ENCODE data around the gene FSIP1. TPM values are rescaled to one million over a fixed set of nuclear protein-coding genes. Genes with fewer than 3 reads are reported as not detected.

Gene FSIP1
- total RNA-seq, 4 donors from 2014 or later, result 0.20 to 1.5 (median 0.42) TPM

DNA sequence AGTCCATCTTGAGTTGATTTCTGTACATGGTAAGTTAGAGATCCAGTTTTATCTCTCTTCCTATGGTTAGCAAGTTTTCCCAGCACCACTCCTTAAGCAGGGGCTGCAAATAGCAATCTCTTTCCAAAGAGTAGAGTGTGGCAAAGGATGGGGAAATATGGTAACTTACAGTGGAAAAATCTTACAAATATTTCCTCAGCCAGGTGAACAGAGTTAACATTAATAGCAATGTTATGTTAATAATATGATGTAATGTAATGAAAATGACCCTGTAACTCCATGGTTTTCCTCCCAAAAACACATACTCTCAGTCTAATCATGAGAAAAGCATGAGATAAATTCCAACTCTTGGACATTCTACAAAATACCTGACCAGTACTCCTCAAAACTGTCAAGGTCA, 30.4 kb downstream of the FSIP1 start:
- Histone ChIP-seq H3K27ac (no peak overlapping the region), H3K4me1 (peaks cover 0 to 11% (median 0%) of the 10 kb centered on the region in 4 donors), H3K36me3 (no peaks in the 10 kb centered on the region), H3K9me3 (no peaks in the 10 kb centered on the region), H3K4me3 (no peak overlapping the region), H3K27me3 (no peaks in the 10 kb centered on the region)
- TF ChIP-seq POLR2A (IDR thresholded peaks at IDR 0.05) (no peak), EP300 (IDR thresholded peaks at IDR 0.05) (no peak)
- TF ChIP-seq, protein P1, sequence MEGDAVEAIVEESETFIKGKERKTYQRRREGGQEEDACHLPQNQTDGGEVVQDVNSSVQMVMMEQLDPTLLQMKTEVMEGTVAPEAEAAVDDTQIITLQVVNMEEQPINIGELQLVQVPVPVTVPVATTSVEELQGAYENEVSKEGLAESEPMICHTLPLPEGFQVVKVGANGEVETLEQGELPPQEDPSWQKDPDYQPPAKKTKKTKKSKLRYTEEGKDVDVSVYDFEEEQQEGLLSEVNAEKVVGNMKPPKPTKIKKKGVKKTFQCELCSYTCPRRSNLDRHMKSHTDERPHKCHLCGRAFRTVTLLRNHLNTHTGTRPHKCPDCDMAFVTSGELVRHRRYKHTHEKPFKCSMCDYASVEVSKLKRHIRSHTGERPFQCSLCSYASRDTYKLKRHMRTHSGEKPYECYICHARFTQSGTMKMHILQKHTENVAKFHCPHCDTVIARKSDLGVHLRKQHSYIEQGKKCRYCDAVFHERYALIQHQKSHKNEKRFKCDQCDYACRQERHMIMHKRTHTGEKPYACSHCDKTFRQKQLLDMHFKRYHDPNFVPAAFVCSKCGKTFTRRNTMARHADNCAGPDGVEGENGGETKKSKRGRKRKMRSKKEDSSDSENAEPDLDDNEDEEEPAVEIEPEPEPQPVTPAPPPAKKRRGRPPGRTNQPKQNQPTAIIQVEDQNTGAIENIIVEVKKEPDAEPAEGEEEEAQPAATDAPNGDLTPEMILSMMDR (IDR thresholded peaks at IDR 0.05), result no peak
- DNase-seq (ENCODE audit: low spot score in 2 of 2), result no peak

DNA sequence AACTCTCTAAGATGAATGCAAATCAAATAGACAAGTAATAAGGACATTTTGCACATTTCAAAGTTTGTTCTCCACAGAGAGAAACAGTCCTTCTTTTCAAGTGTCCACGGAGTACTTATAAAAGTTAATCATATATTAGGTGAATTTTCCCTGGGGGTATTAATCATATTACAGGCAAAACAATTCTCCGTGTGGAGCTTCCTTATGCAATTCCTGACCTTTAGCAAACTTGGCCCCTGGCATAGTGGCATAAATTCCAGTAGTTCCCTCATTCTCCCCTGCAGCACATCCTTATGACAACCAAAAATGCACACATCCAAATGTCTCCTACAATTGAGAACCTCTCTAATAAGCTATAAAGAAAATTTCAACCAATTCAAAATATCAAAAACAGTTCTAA, 34.4 kb downstream of the FSIP1 start:
- no peak overlapping the region for H3K4me3 ChIP-seq
- H3K27ac ChIP-seq, result no peak overlapping the region
- H3K36me3 ChIP-seq, result no peaks in the 10 kb centered on the region
- no peak for DNase-seq (ENCODE audit: low spot score in 2 of 2)
- WGBS, 2 donors, result 31 to 33% methylated on average over 2 of the region's 2 CpGs
- no peaks in the 10 kb centered on the region for H3K27me3 ChIP-seq
- H3K4me1 ChIP-seq, result peaks cover 0 to 8% (median 0%) of the 10 kb centered on the region in 4 donors
- H3K9me3 ChIP-seq, result no peaks in the 10 kb centered on the region
- TF ChIP-seq POLR2A (IDR thresholded peaks at IDR 0.05), result no peak
- TF ChIP-seq, protein P1 (IDR thresholded peaks at IDR 0.05), result no peak

DNA sequence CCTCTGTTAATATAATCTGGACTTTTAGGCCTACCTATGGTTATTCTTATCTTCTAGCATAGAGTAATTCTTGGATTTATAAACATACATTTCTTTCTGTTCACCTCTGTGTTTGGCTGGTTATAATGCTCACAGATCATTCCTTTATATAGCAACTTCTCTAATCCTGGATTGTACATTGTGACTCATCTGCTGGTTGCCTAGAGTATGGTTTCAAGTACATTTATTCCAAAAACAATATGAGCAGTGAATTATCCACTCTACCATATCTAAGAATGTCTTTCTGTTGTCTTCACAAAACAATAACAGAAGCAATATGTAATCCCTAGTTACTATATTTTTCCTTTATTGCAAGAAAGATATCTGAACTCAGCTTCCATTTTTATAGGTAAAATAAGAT, 35.3 kb downstream of the FSIP1 start:
- DNase-seq (ENCODE audit: low spot score in 2 of 2), result no peak
- no peaks in the 10 kb centered on the region for H3K9me3 ChIP-seq
- TF ChIP-seq EP300 (IDR thresholded peaks at IDR 0.05), result no peak
- TF ChIP-seq, protein P1 (IDR thresholded peaks at IDR 0.05), result no peak
- TF ChIP-seq POLR2A (IDR thresholded peaks at IDR 0.05), result no peak

DNA sequence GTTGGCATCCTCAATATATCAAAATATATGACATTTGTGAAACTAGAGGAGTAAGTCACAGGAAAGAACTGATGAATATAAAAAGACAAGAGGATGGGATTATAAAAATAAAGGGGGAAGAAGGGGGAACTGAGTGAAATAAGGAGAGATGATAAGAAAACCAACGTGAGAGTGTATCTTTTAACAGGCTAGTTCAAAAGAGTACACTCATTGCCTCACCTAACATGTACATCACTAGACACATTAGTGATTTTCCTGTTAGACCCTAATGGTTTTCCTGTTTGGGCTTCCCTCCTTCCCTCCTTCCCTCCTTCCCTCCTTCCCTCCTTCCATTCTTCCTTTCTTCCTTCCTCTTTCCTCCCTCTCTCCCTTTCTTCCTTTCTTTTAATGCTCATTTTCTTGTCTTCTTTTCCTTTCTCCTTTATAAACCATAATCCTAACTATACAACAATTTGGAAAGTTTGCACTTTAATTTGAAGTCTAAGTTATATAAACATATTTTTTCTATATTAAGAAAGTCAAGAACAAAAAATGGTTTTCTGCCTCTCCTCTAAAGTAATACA, 35.8 kb downstream of the FSIP1 start:
- no peaks in the 10 kb centered on the region for H3K27me3 ChIP-seq
- 74 to 78% methylated on average over 1 of the region's 1 CpG for WGBS, 2 donors
- H3K4me3 ChIP-seq, result no peak overlapping the region
- no peaks in the 10 kb centered on the region for H3K9me3 ChIP-seq
- DNase-seq (ENCODE audit: low spot score in 2 of 2), result no peak
- H3K36me3 ChIP-seq, result no peaks in the 10 kb centered on the region
- peaks cover 0 to 8% (median 0%) of the 10 kb centered on the region in 4 donors for H3K4me1 ChIP-seq
- no peak overlapping the region for H3K27ac ChIP-seq
- no peak for TF ChIP-seq EP300 (IDR thresholded peaks at IDR 0.05)
- TF ChIP-seq, protein P1 (IDR thresholded peaks at IDR 0.05), result no peak

More for the DNA sequence above, 35.3 kb downstream of the FSIP1 start:
- Histone ChIP-seq H3K4me1 (peaks cover 0 to 8% (median 0%) of the 10 kb centered on the region in 4 donors), H3K36me3 (no peaks in the 10 kb centered on the region), H3K27ac (no peak overlapping the region), H3K4me3 (no peak overlapping the region), H3K27me3 (no peaks in the 10 kb centered on the region)

DNA sequence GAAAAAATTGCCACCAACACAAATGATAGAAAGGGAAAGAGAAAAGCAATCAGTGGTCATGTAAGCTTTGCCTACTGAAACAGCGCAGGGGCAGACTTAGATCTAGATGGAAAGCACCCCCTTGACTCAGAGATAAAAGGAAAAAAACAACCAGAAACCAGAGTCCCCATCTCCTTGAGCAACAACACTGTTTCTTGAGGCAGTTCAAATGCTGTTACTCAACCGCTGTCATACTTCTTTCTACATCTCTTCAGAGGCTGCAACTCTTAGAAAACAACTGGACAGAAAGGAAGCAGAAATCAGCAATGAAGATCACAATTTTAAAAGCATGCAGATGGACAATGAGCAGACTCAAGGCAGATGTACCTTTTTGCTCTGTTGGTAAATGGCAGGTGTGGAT, 36.5 kb downstream of the FSIP1 start:
- TF ChIP-seq EP300 (IDR thresholded peaks at IDR 0.05) (no peak), POLR2A (IDR thresholded peaks at IDR 0.05) (no peak)
- TF ChIP-seq, protein P1 (IDR thresholded peaks at IDR 0.05), result no peak
- DNase-seq (ENCODE audit: low spot score in 2 of 2), result no peak
- Histone ChIP-seq H3K36me3 (no peaks in the 10 kb centered on the region), H3K27ac (no peak overlapping the region), H3K4me1 (peaks cover 0 to 8% (median 0%) of the 10 kb centered on the region in 4 donors), H3K4me3 (no peak overlapping the region), H3K9me3 (no peaks in the 10 kb centered on the region), H3K27me3 (no peaks in the 10 kb centered on the region)
- 92 to 95% methylated on average over 2 of the region's 2 CpGs for whole genome bisulfite sequencing, 2 donors

Measured in tibial nerve (tissue), 4 donors.